Osteoblast (primary cell): ENCODE measurements around the gene TMEM18. TPM values are rescaled to one million over a fixed set of nuclear protein-coding genes. Genes with fewer than 3 reads are reported as not detected.

Experiments
- DNase-seq: peaks from one replicate; pipeline ENCODE4 v3.0.0; 2011; ENCODE audit warnings: low spot score, mixed read lengths; ENCODE audit not compliant: insufficient read length; ENCODE audit errors: missing footprints
- H2AFZ ChIP-seq: 2 replicates; pipeline ENCODE4 v1.6.0; 2011; ENCODE audit warnings: mild to moderate bottlenecking, low read length
- H3K27ac ChIP-seq: 2 replicates; pipeline ENCODE4 v1.5.1; 2011; ENCODE audit warnings: mild to moderate bottlenecking, low read depth, low read length, moderate library complexity
- H3K27me3 ChIP-seq: 2 replicates; pipeline ENCODE4 v1.6.0; 2012; ENCODE audit warnings: mild to moderate bottlenecking, control low read depth, inconsistent platforms, low read length, moderate library complexity; ENCODE audit not compliant: insufficient read depth
- H3K36me3 ChIP-seq: 2 replicates; pipeline ENCODE4 v1.5.1; 2011; ENCODE audit warnings: mild to moderate bottlenecking, low read length, control low read depth, moderate library complexity; ENCODE audit not compliant: insufficient read depth
- H3K4me1 ChIP-seq: 2 replicates; pipeline ENCODE4 v1.5.1; 2011; ENCODE audit warnings: mild to moderate bottlenecking, low read length, control low read depth, moderate library complexity; ENCODE audit not compliant: insufficient read depth
- H3K4me2 ChIP-seq: 2 replicates; pipeline ENCODE4 v1.6.0; 2011; ENCODE audit warnings: mild to moderate bottlenecking, low read length; ENCODE audit not compliant: insufficient read depth
- H3K4me3 ChIP-seq: fragments of 200-600 bp; sonication (generic); 3 replicates; pipeline ENCODE4 v1.5.1; 2012; ENCODE audit warnings: mild to moderate bottlenecking, low read length, inconsistent platforms; ENCODE audit not compliant: insufficient read depth
- H3K79me2 ChIP-seq: 2 replicates; pipeline ENCODE4 v1.6.0; 2012; ENCODE audit warnings: mild to moderate bottlenecking, low read length, control low read depth, inconsistent platforms; ENCODE audit not compliant: insufficient read depth
- H3K9me3 ChIP-seq: 2 replicates; pipeline ENCODE4 v1.5.1; 2011; ENCODE audit warnings: low read depth, low read length, control low read depth
- H4K20me1 ChIP-seq: 2 replicates; pipeline ENCODE4 v1.6.0; 2012; ENCODE audit warnings: mild to moderate bottlenecking, low read length, control low read depth; ENCODE audit not compliant: insufficient read depth
- CTCF ChIP-seq: IDR thresholded peaks from 2 replicates; pipeline ENCODE4 v1.5.1; 2011; ENCODE audit warnings: mild to moderate bottlenecking, low read depth, low read length, moderate library complexity; ENCODE audit errors: extremely low read depth
- total RNA-seq: library from RNA; depleted of rRNA; stranded (reverse); fragments of >200 nt; gene quantifications from 2 replicates; pipeline ENCODE4 v1.2.3, GENCODE V29; 2012

Gene TMEM18
- total RNA-seq, 1 donor, result 15.9 TPM

- H3K4me1 ChIP-seq, result no peaks in the 10 kb centered on the region
- H3K9me3 ChIP-seq, result no peaks in the 10 kb centered on the region
- H3K4me2 ChIP-seq, result no peak overlapping the region
- no peak overlapping the region for H3K27ac ChIP-seq
- H2AFZ ChIP-seq, result no peak overlapping the region
- TF ChIP-seq CTCF, result no peak
- no peaks in the 10 kb centered on the region for H3K36me3 ChIP-seq
- H3K4me3 ChIP-seq, result no peak overlapping the region
- no peaks in the 10 kb centered on the region for H3K79me2 ChIP-seq
- no peak for DNase-seq
- H3K27me3 ChIP-seq, result no peaks in the 10 kb centered on the region
- no peaks in the 10 kb centered on the region for H4K20me1 ChIP-seq
Measured at GRCh38 chr2:637406-637776, 39.8 kb downstream of the TMEM18 start.

- DNase-seq, result peak; percentile 95
- H4K20me1 ChIP-seq, result no peaks in the 10 kb centered on the region
- no peaks in the 10 kb centered on the region for H3K4me1 ChIP-seq
- H2AFZ ChIP-seq, result peak overlapping the region; percentile 84
- H3K36me3 ChIP-seq, result no peaks in the 10 kb centered on the region
- no peak overlapping the region for H3K27ac ChIP-seq
- H3K4me3 ChIP-seq, result peak overlapping the region; percentile 17
- H3K9me3 ChIP-seq, result no peaks in the 10 kb centered on the region
- no peaks in the 10 kb centered on the region for H3K27me3 ChIP-seq
- peak overlapping the region; percentile 41 for H3K4me2 ChIP-seq
- peak; percentile 82 for TF ChIP-seq CTCF
- no peaks in the 10 kb centered on the region for H3K79me2 ChIP-seq
Measured at GRCh38 chr2:636641-637405, 40.4 kb downstream of the TMEM18 start.

GRCh38 chr2:635687-636621 lies 41.3 kb downstream of the TMEM18 start:
- TF ChIP-seq CTCF, result no peak
- no peak for DNase-seq

More at GRCh38 chr2:635687-636621, 41.3 kb downstream of the TMEM18 start:
- Histone ChIP-seq H3K79me2 (no peaks in the 10 kb centered on the region), H3K27me3 (no peaks in the 10 kb centered on the region), H3K27ac (no peak overlapping the region), H3K4me1 (no peaks in the 10 kb centered on the region), H3K9me3 (no peaks in the 10 kb centered on the region), H2AFZ (no peak overlapping the region), H3K4me2 (no peak overlapping the region), H3K4me3 (no peak overlapping the region), H3K36me3 (no peaks in the 10 kb centered on the region), H4K20me1 (no peaks in the 10 kb centered on the region)
